CMK (cell line): ENCODE data around the gene BCL6.

Experiments used
- DNase-seq: peaks from one replicate; pipeline ENCODE4 v3.0.0-alpha.2; 2010; ENCODE audit warnings: low read depth

The BCL6 gene

GRCh38 chr3:187759601-187760000 is 14.3 kb upstream of the BCL6 start:
- no peak for DNase-seq

- no peak for DNase-seq
Observed at GRCh38 chr3:187758318-187758955, 13.2 kb upstream of the BCL6 start.

- DNase-seq: no peak
Observed at GRCh38 chr3:187753516-187753915, 8.2 kb upstream of the BCL6 start.

- no peak for DNase-seq
Observed at GRCh38 chr3:187750513-187751123, 5.3 kb upstream of the BCL6 start.

GRCh38 chr3:187750006-187750512 is 4.8 kb upstream of the BCL6 start:
- DNase-seq: no peak

DNA sequence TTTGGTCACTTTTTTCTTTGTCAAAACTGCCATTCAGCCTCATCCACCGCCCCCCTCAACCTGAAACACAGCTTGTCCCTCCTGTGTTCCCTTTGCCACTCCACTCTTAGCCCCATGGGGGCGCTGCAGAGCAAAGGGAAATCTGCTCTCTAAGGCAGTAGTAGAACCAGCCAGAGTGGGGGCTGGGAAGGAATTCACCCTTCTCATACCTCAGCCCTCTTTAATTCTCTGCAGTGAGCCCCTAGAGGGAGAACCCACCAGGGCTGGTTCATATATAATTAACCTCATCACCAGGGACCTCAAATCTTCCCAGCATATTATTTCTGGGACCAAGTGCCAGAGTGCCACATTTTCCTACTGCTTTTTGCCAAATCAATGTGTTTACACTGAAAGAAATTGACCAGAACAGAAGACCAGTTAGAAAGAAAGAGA is 2.8 kb upstream of the BCL6 start:
- DNase-seq: peak; percentile 49

GRCh38 chr3:187747506-187747905 is 2.2 kb upstream of the BCL6 start:
- no peak for DNase-seq

DNA sequence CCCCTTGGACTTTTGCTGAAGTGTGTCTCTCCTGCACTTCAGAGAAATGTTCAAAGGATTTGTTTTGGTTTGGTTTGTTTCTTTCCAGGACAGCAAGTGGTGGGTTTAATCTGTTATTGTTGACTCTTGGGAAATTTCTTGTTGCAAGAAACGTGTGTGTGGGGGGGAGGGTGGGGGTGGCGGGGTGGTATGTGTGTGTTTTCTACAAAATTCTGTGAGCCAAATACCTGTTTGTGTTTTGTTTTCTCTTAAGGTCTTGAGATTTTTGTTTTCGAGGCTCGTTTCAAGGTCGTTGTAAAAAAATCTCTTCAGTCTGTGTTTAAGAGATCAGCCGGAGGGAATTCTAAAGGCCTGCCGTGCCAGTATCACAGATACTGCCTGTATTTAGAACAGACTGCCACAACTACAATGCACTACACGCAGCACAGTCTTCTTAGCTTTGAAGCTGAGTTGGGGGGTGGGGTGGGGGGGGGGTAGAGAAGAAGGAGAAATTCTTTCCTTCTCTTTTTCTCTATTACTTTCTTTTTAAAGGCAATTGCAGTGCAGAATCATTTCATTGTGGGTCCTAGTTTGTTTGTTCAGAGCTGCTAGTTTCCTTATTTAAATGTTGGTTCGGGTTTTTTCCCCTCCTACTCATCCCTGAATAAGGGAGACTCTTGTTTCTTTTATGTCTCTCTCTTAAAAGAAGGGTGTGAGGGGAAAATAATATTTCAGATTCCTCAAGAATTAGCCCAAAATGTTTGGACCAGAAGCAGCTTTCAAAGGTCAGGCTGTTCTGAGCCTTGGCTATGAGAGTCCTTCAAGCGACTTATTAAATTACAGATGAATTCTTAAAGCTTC is 1.4 kb upstream of the BCL6 start:
- DNase-seq: no peak

GRCh38 chr3:187746059-187746441 is 782 bp upstream of the BCL6 start:
- no peak for DNase-seq

DNA sequence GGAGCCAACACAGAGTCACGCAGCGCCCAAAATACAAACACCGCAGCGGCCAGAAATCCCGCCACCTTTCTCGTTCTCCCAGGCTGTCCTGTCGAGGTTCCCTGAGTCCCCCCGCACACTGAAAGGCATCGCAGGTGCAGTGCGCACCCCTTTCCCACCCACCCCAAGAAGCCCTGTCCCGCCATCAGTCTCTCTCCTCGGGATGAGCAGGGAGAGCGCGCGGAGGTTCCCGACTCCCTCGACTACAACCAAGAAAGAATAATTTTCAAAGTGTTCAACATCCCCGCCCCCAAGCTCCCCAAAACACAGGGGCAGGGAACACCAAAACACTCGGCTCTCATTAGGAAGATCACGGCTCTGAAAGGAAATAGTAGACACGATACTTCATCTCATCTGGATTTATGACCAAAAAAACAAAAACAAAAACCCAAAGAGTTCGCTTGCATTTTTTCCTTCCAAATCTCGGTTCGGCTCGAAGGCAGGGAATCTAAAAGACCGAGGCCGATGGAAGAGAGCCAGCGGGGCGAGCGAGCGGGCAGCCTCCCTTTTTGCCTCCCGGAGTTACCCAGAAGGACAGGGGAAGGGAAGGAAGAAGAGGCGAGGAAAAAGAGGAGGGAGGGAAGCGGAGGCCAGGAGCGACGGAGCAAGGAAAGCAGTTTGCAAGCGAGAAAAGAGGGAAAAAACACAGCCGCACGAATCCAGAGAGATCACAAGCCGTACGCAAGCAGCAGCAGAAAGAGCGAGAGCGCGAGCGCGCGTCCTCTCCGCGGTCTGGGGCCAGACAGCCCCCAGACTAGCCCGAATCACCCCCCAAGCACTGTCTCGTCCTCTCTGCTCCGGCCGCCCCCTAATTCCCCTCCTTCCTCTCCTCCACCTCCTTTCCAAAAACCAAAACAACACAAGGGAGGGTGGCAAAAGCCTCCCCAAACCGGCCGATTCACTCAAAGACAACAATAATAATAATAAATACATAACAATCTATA is 808 bp downstream of the BCL6 start:
- no peak for DNase-seq

GRCh38 chr3:187743195-187744141 is 1.8 kb downstream of the BCL6 start:
- DNase-seq: no peak

GRCh38 chr3:187742351-187743171 is 2.7 kb downstream of the BCL6 start:
- no peak for DNase-seq

GRCh38 chr3:187741403-187742350 is 3.6 kb downstream of the BCL6 start:
- DNase-seq: no peak

- DNase-seq: no peak
Observed at GRCh38 chr3:187740421-187741399, 4.6 kb downstream of the BCL6 start.

DNA sequence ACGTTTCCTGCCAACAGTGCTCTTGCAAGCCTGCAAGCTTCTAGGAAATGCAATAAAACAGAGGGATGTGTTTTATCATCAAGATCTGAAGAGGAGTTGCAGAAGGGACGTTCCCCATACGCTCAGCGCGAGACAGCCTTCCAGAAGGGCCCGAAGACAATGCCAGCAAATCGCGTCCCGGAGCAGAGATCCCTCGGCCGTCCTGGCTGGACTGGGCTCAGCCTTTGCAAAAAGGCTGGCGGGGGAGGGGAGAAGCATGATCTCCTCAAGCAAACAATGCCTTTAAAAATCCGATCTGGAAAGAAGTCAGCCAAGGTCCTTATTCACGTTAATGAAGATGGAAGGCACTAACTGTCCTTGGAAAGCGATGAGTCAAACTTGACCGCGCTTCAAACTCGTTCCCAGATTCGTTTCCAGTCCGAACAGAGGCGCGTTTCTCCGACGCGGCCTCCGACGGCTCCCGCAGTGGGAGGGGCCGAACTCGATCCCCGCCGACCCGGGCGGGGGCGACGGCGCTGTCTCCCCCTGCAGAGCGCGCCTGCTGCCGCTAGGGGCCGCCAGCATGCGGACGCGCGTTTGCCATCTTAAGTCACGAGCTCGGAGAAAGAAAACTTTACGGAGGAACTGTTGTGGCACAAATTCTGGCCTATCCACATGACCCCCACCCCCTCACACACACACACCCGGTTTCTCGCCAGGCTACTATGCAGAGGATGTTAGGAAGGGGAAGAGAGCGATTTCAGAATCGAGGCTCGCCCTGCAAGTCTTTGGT is 5.5 kb downstream of the BCL6 start:
- DNase-seq: no peak

GRCh38 chr3:187739094-187739560 is 6.1 kb downstream of the BCL6 start:
- DNase-seq: no peak
